K562 (cell line): ENCODE results near the gene HOXA10. TPM values are rescaled to one million over a fixed set of nuclear protein-coding genes. Genes with fewer than 3 reads are reported as not detected.

Experiments
- ATAC-seq: fragments of 200-7000 bp; cut with Tn5 transposase; 3 replicates; pipeline ENCODE4 v1.9.1; 2020; ENCODE audit warnings: moderate library complexity
- BruUV-seq: library from RNA; stranded (reverse); fragments of 400-500 nt; replicated peaks from 2 replicates; lab custom pipeline; 2021; lab: Mats Ljungman, UMichigan
- CTCF ChIA-PET: fragments of 300-600 bp; formaldehyde crosslinking; extraction: SDS; loops from one replicate; lab custom pipeline; 2021; ENCODE audit warnings: low intra/inter-chr PET ratio; lab: Yijun Ruan, JAX
- POLR2A ChIA-PET: fragments of 300-600, 350-650 bp; sonication (Branson Sonifier 250); formaldehyde crosslinking; extraction: SDS; loops from one replicate; lab custom pipeline; 2021; ENCODE audit warnings: antibody characterized with exemption, inconsistent platforms; lab: Yijun Ruan, JAX
- DNase-seq, 4 experiments: peaks; one replicate each; pipeline versions ENCODE4 v3.0.0 to v3.0.0-alpha.2; 2011 to 2018; ENCODE audit warnings: low spot score in 3 of 4, mixed read lengths in 3 of 4; ENCODE audit errors: extremely low read depth in 1 of 4
- FAIRE-seq: peaks from 2 replicates; lab custom pipeline; 2011; peaks lifted over from hg19 to GRCh38; lab: Jason Lieb, UNC
- H2AFZ ChIP-seq: 2 replicates; pipeline ENCODE4 v1.6.0; 2011; ENCODE audit warnings: low read depth, low read length, control low read depth, inconsistent platforms
- H3K27ac ChIP-seq: fragments of 200-600 bp; 3 replicates; pipeline ENCODE4 v1.8.0; 2011; ENCODE audit warnings: low read depth, mild to moderate bottlenecking, control low read depth, inconsistent platforms, low read length, moderate library complexity, mixed read lengths; ENCODE audit errors: extremely low read depth
- H3K27me3 ChIP-seq, 2 experiments: fragments of 300-600 bp in 1 of 2; 2 replicates in 1 of 2; 3 replicates in 1 of 2; pipeline versions ENCODE4 v1.6.0 to v1.8.0; 2011; ENCODE audit warnings: inconsistent platforms in 2 of 2, low read length in 2 of 2, mild to moderate bottlenecking in 1 of 2, mixed read lengths in 1 of 2, moderate library complexity in 1 of 2; ENCODE audit not compliant: control insufficient read depth in 2 of 2, insufficient read depth in 2 of 2
- H3K36me3 ChIP-seq: fragments of 300-600 bp; 3 replicates; pipeline ENCODE4 v1.8.0; 2011; ENCODE audit warnings: mild to moderate bottlenecking, low read length, inconsistent platforms; ENCODE audit not compliant: control insufficient read depth, insufficient read depth
- H3K4me1 ChIP-seq, 2 experiments: fragments of 200-600 bp in 1 of 2; replicated peaks in 1 of 2; 2 replicates in 1 of 2; 3 replicates in 1 of 2; pipeline versions ENCODE4 v1.5.1 to v1.8.0; 2011; ENCODE audit warnings: inconsistent platforms in 2 of 2, low read length in 2 of 2, mild to moderate bottlenecking in 1 of 2, mixed read lengths in 1 of 2, moderate library complexity in 1 of 2; ENCODE audit not compliant: control insufficient read depth in 2 of 2, insufficient read depth in 2 of 2
- H3K4me2 ChIP-seq: 2 replicates; pipeline ENCODE4 v1.6.1; 2011; ENCODE audit warnings: low read length, control low read depth, inconsistent platforms, mixed read lengths; ENCODE audit not compliant: insufficient read depth
- H3K4me3 ChIP-seq: fragments of 200-600 bp; sonication (generic), shearing (Covaris generic); 2 replicates; pipeline ENCODE4 v1.5.1; 2016; ENCODE audit warnings: control low read depth, inconsistent platforms
- H3K79me2 ChIP-seq: fragments of 200-600 bp; 3 replicates; pipeline ENCODE4 v1.8.0; 2011; ENCODE audit warnings: low read length, inconsistent platforms; ENCODE audit not compliant: control insufficient read depth, insufficient read depth
- H3K9ac ChIP-seq, 2 experiments: 2 replicates each; pipeline versions ENCODE4 v1.6.0 to v1.6.1; 2011; ENCODE audit warnings: low read depth in 2 of 2, low read length in 2 of 2, control low read depth in 1 of 2, inconsistent platforms in 1 of 2, mild to moderate bottlenecking in 1 of 2, mixed read lengths in 1 of 2; ENCODE audit not compliant: insufficient read depth in 1 of 2
- H3K9me1 ChIP-seq: one replicate; pipeline ENCODE4 v1.6.0; 2011; ENCODE audit warnings: inconsistent platforms, mild to moderate bottlenecking, low read length, moderate library complexity; ENCODE audit not compliant: control insufficient read depth, insufficient read depth
- H3K9me3 ChIP-seq: replicated peaks from 2 replicates; pipeline ENCODE4 v1.5.1; 2011; ENCODE audit warnings: low read depth, low read length, inconsistent platforms; ENCODE audit not compliant: control insufficient read depth, insufficient read depth
- H4K20me1 ChIP-seq: replicated peaks from 2 replicates; pipeline ENCODE4 v1.6.1; 2011; ENCODE audit warnings: low read length, inconsistent platforms, mixed read lengths; ENCODE audit not compliant: control insufficient read depth, insufficient read depth
- HEY1 ChIP-seq: fragments of 250-450 bp; sonication (Bioruptor Pico); IDR thresholded peaks from 2 replicates; pipeline ENCODE4 v1.5.0; 2020; ENCODE audit warnings: mild to moderate bottlenecking, moderate library complexity, borderline replicate concordance
- JUN ChIP-seq, 2 experiments: sonication (generic) in 1 of 2; formaldehyde crosslinking in 1 of 2; IDR thresholded peaks; 2 replicates each; pipeline versions ENCODE4 v1.6.1 to v1.8.0; 2012 to 2022; ENCODE audit warnings: borderline replicate concordance in 2 of 2, mild to moderate bottlenecking in 2 of 2, improper control_type of control experiment in 1 of 2, low read depth in 1 of 2, low read length in 1 of 2, missing genetic modification reagents in 1 of 2
- MCM3 ChIP-seq: fragments of 450-650 bp; IDR thresholded peaks from 2 replicates; pipeline ENCODE4 v1.6.1; 2016
- MITF ChIP-seq: IDR thresholded peaks from 2 replicates; pipeline ENCODE4 v1.6.1; 2014; ENCODE audit warnings: antibody characterized with exemption
- OTX1 ChIP-seq: fragments of 450-650 bp; formaldehyde crosslinking; IDR thresholded peaks from 2 replicates; pipeline ENCODE4 v1.4.0; 2022; ENCODE audit warnings: mild to moderate bottlenecking
- POLR2B ChIP-seq: fragments of 450-650 bp; IDR thresholded peaks from 2 replicates; pipeline ENCODE4 v1.6.1; 2018; ENCODE audit warnings: low read depth; ENCODE audit not compliant: partially characterized antibody
- SMAD1 ChIP-seq: fragments of 150-350 bp; IDR thresholded peaks from 2 replicates; pipeline ENCODE4 v1.6.1; 2014; ENCODE audit warnings: low read length, low read depth; ENCODE audit not compliant: partially characterized antibody
- ZNF3 ChIP-seq: fragments of 250-450 bp; sonication (Bioruptor Pico); IDR thresholded peaks from 2 replicates; pipeline ENCODE4 v1.5.0; 2021; ENCODE audit warnings: mild to moderate bottlenecking, moderate library complexity
- WGBS: fragments of 100-300 bp; shearing (Covaris generic); methylation state at CpG from one replicate; pipeline ENCODE4 v1.1.6; 2016; ENCODE audit warnings: low coverage, mixed read lengths; ENCODE audit not compliant: insufficient coverage; ENCODE audit errors: missing lambda C conversion rate; 5-methylcytosine and 5-hydroxymethylcytosine counted together
- in situ Hi-C: fragments of 300-500 bp; cut with MboI; formaldehyde crosslinking; loops from 4 replicates; pipeline ENCODE4 v1.15.0; 2018; ENCODE audit warnings: inconsistent platforms, mixed read lengths
- intact Hi-C: fragments of 100-400 bp; cut with micrococcal nuclease; formaldehyde crosslinking; loops from 2 replicates; pipeline ENCODE4 v1.14.2; 2022
- polyA plus RNA-seq, 8 experiments: library from polyadenylated mRNA; depleted of rRNA in 4 of 8; stranded (reverse) in 5 of 8; unstranded in 3 of 8; fragments of >200 nt; fragmentation: Nextera tagmentation in 2 of 8; fragmentation: Illumina TruSeq in 1 of 8; extraction: Ambion mirVana in 2 of 8; extraction: Trizol in 1 of 8; gene quantifications; 2 replicates each; pipeline versions ENCODE4 v1.2.1 to v1.2.3, GENCODE V29; 2011 to 2014; ENCODE audit warnings: inconsistent platforms in 1 of 8, missing spikeins in 1 of 8
- total RNA-seq, 7 experiments: library from RNA; depleted of rRNA in 6 of 7; stranded (reverse); fragments of >200 nt in 6 of 7; fragmentation: Illumina TruSeq in 2 of 7; extraction: Trizol in 2 of 7; gene quantifications; 2 replicates each; pipeline versions ENCODE4 v1.2.1 to v1.2.3, GENCODE V29; 2011 to 2021; ENCODE audit warnings: low replicate concordance in 1 of 7
- TF ChIP-seq, protein P1 (sequence below): fragments of 250-450 bp; sonication (Bioruptor Pico); IDR thresholded peaks from 2 replicates; pipeline ENCODE4 v1.5.0; 2022; ENCODE audit warnings: mild to moderate bottlenecking

HOXA10 gene
- total and polyA plus RNA-seq, 9 of the 15 experiments (the other 6 are each of a cell fraction or from before 2014, with no cell fraction given), result not detected

GRCh38 chr7:27219821-27220220, 45.7 kb upstream of the HOXA10 start:
- no peak overlapping the region for H3K4me3 ChIP-seq
- 0% methylated on average over 4 of the region's 4 CpGs for WGBS
- BruUV-seq, result no TSS peak
- ATAC-seq (no peak), FAIRE-seq (no peak), DNase-seq (no peak)
- POLR2A ChIA-PET, result no interaction called here
- H3K9me1 ChIP-seq, result no peaks in the 10 kb centered on the region
- no peaks in the 10 kb centered on the region for H3K36me3 ChIP-seq
- peaks cover 0 to 5% of the 10 kb centered on the region in 2 experiments; a peak in 1 of 5 replicates for H3K4me1 ChIP-seq
- H3K27ac ChIP-seq, result no peak overlapping the region
- TF ChIP-seq OTX1 (CRISPR knock-in tag) (no peak), POLR2B (no peak), SMAD1 (no peak), JUN (IDR thresholded peaks at IDR 0.05; ENCODE audit: borderline replicate concordance, low read depth, low read length) (no peak), JUN (CRISPR knock-in tag; IDR thresholded peaks at IDR 0.05; ENCODE audit: borderline replicate concordance) (no peak), MITF (no peak), HEY1 (CRISPR knock-in tag) (no peak), ZNF3 (CRISPR knock-in tag) (no peak), MCM3 (no peak)
- TF ChIP-seq, protein P1, sequence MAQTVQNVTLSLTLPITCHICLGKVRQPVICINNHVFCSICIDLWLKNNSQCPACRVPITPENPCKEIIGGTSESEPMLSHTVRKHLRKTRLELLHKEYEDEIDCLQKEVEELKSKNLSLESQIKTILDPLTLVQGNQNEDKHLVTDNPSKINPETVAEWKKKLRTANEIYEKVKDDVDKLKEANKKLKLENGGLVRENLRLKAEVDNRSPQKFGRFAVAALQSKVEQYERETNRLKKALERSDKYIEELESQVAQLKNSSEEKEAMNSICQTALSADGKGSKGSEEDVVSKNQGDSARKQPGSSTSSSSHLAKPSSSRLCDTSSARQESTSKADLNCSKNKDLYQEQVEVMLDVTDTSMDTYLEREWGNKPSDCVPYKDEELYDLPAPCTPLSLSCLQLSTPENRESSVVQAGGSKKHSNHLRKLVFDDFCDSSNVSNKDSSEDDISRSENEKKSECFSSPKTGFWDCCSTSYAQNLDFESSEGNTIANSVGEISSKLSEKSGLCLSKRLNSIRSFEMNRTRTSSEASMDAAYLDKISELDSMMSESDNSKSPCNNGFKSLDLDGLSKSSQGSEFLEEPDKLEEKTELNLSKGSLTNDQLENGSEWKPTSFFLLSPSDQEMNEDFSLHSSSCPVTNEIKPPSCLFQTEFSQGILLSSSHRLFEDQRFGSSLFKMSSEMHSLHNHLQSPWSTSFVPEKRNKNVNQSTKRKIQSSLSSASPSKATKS (CRISPR knock-in tag), result no peak
- H2AFZ ChIP-seq, result no peak overlapping the region
- H3K9me3 ChIP-seq, result no peaks in the 10 kb centered on the region
- no peaks in the 10 kb centered on the region for H4K20me1 ChIP-seq
- CTCF ChIA-PET, result no interaction called here
- intact Hi-C loops (no loop called here), in situ Hi-C loops (no loop called here)
- H3K4me2 ChIP-seq, result no peak overlapping the region
- peaks cover 28 to 46% of the 10 kb centered on the region in 2 experiments for H3K27me3 ChIP-seq
- no peak overlapping the region for H3K9ac ChIP-seq
- H3K79me2 ChIP-seq, result no peaks in the 10 kb centered on the region
